K562 (cell line): ENCODE measurements around the gene NDUFS8. TPM values are rescaled to one million over a fixed set of nuclear protein-coding genes. Genes with fewer than 3 reads are reported as not detected.
A peak's percentile ranks its signal among the peaks of the same experiment; 100 is the strongest.

ENCODE experiments used
- CHD4 ChIP-seq: fragments of 200-600 bp; sonication (generic); IDR thresholded peaks from 3 replicates; pipeline ENCODE4 v1.6.1; 2012; ENCODE audit warnings: low read depth, mild to moderate bottlenecking, mixed read lengths, low read length, inconsistent platforms; ENCODE audit not compliant: insufficient read depth, insufficient replicate concordance, poor library complexity, severe bottlenecking
- CTCF ChIP-seq, 3 experiments: IDR thresholded peaks in 2 of 3; conservative IDR thresholded peaks in 1 of 3; 2 replicates each; pipeline ENCODE4 v1.5.1; 2011 to 2012; ENCODE audit warnings: low read length in 3 of 3, mild to moderate bottlenecking in 3 of 3, control low read depth in 2 of 3, improper control_type of control experiment in 1 of 3, inconsistent platforms in 1 of 3, low read depth in 1 of 3, mixed read lengths in 1 of 3, moderate library complexity in 1 of 3; ENCODE audit not compliant: insufficient read depth in 2 of 3
- DDX20 ChIP-seq: fragments of 450-650 bp; IDR thresholded peaks from 2 replicates; pipeline ENCODE4 v1.6.1; 2016; ENCODE audit warnings: missing genetic modification characterization, low read depth, mild to moderate bottlenecking, missing compliant biosample characterization, moderate library complexity
- FOXO4 ChIP-seq: fragments of 450-650 bp; formaldehyde crosslinking; IDR thresholded peaks from 2 replicates; pipeline ENCODE4 v1.4.0; 2020; ENCODE audit warnings: mild to moderate bottlenecking, moderate library complexity
- LEF1 ChIP-seq: fragments of 450-650 bp; IDR thresholded peaks from 2 replicates; pipeline ENCODE4 v1.6.1; 2016; ENCODE audit warnings: mild to moderate bottlenecking
- MAZ ChIP-seq, 2 experiments: fragments of 450-650 bp in 1 of 2; sonication (generic) in 1 of 2; formaldehyde crosslinking; IDR thresholded peaks in 1 of 2; conservative IDR thresholded peaks in 1 of 2; 2 replicates each; pipeline versions ENCODE4 v1.4.0 to v1.5.0; 2020; ENCODE audit warnings: mild to moderate bottlenecking in 1 of 2, missing genetic modification reagents in 1 of 2
- MTA3 ChIP-seq: fragments of 450-650 bp; formaldehyde crosslinking; IDR thresholded peaks from 2 replicates; pipeline ENCODE4 v1.6.1; 2017; ENCODE audit warnings: mild to moderate bottlenecking, borderline replicate concordance
- POLR2G ChIP-seq: fragments of 200-400 bp; formaldehyde crosslinking; IDR thresholded peaks from 2 replicates; pipeline ENCODE4 v1.6.1; 2017; ENCODE audit warnings: low read depth, mild to moderate bottlenecking, antibody characterized with exemption, low read length, moderate library complexity
- TCF3 ChIP-seq: sonication (generic); formaldehyde crosslinking; IDR thresholded peaks from 2 replicates; pipeline ENCODE4 v1.4.0; 2020; ENCODE audit warnings: mild to moderate bottlenecking, missing genetic modification reagents
- ZBTB5 ChIP-seq: fragments of 450-650 bp; IDR thresholded peaks from 2 replicates; pipeline ENCODE4 v1.6.1; 2017; ENCODE audit warnings: antibody characterized with exemption
- ZC3H4 ChIP-seq: sonication (generic); formaldehyde crosslinking; IDR thresholded peaks from 2 replicates; pipeline ENCODE4 v1.9.0; 2021; ENCODE audit warnings: missing genetic modification reagents, borderline replicate concordance
- ZNF121 ChIP-seq: sonication (generic); formaldehyde crosslinking; conservative IDR thresholded peaks from 2 replicates; pipeline ENCODE4 v1.8.0; 2022; ENCODE audit warnings: missing genetic modification reagents
- polyA plus RNA-seq, 8 experiments: library from polyadenylated mRNA; depleted of rRNA in 4 of 8; stranded (reverse) in 5 of 8; unstranded in 3 of 8; fragments of >200 nt; fragmentation: Nextera tagmentation in 2 of 8; fragmentation: Illumina TruSeq in 1 of 8; extraction: Ambion mirVana in 2 of 8; extraction: Trizol in 1 of 8; gene quantifications; 2 replicates each; pipeline versions ENCODE4 v1.2.1 to v1.2.3, GENCODE V29; 2011 to 2014; ENCODE audit warnings: inconsistent platforms in 1 of 8, missing spikeins in 1 of 8
- total RNA-seq, 7 experiments: library from RNA; depleted of rRNA in 6 of 7; stranded (reverse); fragments of >200 nt in 6 of 7; fragmentation: Illumina TruSeq in 2 of 7; extraction: Trizol in 2 of 7; gene quantifications; 2 replicates each; pipeline versions ENCODE4 v1.2.1 to v1.2.3, GENCODE V29; 2011 to 2021; ENCODE audit warnings: low replicate concordance in 1 of 7
- TF ChIP-seq, protein P1 (sequence below): fragments of 450-650 bp; formaldehyde crosslinking; IDR thresholded peaks from 2 replicates; pipeline ENCODE4 v1.4.0; 2022; ENCODE audit warnings: missing genetic modification characterization
- TF ChIP-seq, protein P2 (sequence below): sonication (generic); formaldehyde crosslinking; IDR thresholded peaks from 2 replicates; pipeline ENCODE4 v1.4.0; 2020; ENCODE audit warnings: mild to moderate bottlenecking, missing genetic modification reagents

Gene NDUFS8
- total and polyA plus RNA-seq, 9 of the 15 experiments (the other 6 are each of a cell fraction or from before 2014, with no cell fraction given) = 36.5 to 351 (median 101) TPM

- TF ChIP-seq, protein P1, sequence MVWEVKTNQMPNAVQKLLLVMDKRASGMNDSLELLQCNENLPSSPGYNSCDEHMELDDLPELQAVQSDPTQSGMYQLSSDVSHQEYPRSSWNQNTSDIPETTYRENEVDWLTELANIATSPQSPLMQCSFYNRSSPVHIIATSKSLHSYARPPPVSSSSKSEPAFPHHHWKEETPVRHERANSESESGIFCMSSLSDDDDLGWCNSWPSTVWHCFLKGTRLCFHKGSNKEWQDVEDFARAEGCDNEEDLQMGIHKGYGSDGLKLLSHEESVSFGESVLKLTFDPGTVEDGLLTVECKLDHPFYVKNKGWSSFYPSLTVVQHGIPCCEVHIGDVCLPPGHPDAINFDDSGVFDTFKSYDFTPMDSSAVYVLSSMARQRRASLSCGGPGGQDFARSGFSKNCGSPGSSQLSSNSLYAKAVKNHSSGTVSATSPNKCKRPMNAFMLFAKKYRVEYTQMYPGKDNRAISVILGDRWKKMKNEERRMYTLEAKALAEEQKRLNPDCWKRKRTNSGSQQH (CRISPR knock-in tag) = peak; percentile 32; the same call in 1 of the 2 replicates
- TF ChIP-seq POLR2G (peak; percentile 47; the same call in 1 of the 2 replicates), CHD4 (no peak), DDX20 (tag) (no peak), LEF1 (no peak), ZNF121 (CRISPR knock-in tag) (no peak), TCF3 (CRISPR knock-in tag) (no peak), ZBTB5 (no peak), MAZ (CRISPR knock-in tag; conservative IDR thresholded peaks at IDR 0.05 in 1 of 2, IDR thresholded peaks at IDR 0.05 in 1 of 2) (peak; percentile 69 to 82; a peak in 3 of 4 replicates), MTA3 (peak; percentile 50; the same call in 1 of the 2 replicates), ZC3H4 (CRISPR knock-in tag) (no peak), CTCF (IDR thresholded peaks at IDR 0.05 in 2 of 3, conservative IDR thresholded peaks at IDR 0.05 in 1 of 3; ENCODE audit: insufficient read depth in 2 of 3, low read depth in 1 of 3, low read length in 3 of 3) (0 out of 6 replicates have a peak, but pooled peaks of 1 of the 3 experiments have one; percentile 18), FOXO4 (CRISPR knock-in tag) (no peak)
- TF ChIP-seq, protein P2, sequence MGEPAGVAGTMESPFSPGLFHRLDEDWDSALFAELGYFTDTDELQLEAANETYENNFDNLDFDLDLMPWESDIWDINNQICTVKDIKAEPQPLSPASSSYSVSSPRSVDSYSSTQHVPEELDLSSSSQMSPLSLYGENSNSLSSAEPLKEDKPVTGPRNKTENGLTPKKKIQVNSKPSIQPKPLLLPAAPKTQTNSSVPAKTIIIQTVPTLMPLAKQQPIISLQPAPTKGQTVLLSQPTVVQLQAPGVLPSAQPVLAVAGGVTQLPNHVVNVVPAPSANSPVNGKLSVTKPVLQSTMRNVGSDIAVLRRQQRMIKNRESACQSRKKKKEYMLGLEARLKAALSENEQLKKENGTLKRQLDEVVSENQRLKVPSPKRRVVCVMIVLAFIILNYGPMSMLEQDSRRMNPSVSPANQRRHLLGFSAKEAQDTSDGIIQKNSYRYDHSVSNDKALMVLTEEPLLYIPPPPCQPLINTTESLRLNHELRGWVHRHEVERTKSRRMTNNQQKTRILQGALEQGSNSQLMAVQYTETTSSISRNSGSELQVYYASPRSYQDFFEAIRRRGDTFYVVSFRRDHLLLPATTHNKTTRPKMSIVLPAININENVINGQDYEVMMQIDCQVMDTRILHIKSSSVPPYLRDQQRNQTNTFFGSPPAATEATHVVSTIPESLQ (CRISPR knock-in tag) = 0 out of 2 replicates have a peak, but pooled peaks have one; percentile 58
Measured at GRCh38 chr11:67996622-67997474, 33.6 kb upstream of the NDUFS8 start (continued).
